Measurements from ENCODE around the gene CBLL1. TPM values are rescaled to one million over a fixed set of nuclear protein-coding genes. Genes with fewer than 3 reads are reported as not detected.

CBLL1 gene
- total RNA-seq, 1 experiment from 2014 or later = 29.8 TPM

DNA sequence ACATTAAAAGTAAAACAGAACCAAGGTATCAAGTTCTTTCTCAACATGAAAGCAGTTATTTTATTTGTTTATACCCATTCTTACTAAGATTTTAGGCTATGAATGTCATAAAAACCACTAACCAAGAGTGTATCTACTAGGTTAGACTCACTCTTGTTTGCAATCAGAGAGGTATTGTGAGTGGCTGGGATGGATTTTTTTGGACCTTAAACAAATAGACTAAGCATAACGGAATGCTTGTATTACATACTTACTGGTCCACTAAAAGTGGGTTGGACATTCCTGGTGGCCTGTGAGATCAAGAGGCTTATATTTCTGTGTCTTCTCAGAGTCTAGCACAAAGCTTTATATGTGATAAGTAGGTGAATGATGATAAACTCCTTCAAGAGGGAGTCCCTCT is 32.6 kb upstream of the CBLL1 start (continued):
- TF ChIP-seq TEAD1 (CRISPR knock-in tag; IDR thresholded peaks at IDR 0.05) (no peak), FOXJ3 (CRISPR knock-in tag; IDR thresholded peaks at IDR 0.05; ENCODE audit: borderline replicate concordance) (no peak), NR2C2 (CRISPR knock-in tag; IDR thresholded peaks at IDR 0.05) (no peak)
- TF ChIP-seq, protein P1, sequence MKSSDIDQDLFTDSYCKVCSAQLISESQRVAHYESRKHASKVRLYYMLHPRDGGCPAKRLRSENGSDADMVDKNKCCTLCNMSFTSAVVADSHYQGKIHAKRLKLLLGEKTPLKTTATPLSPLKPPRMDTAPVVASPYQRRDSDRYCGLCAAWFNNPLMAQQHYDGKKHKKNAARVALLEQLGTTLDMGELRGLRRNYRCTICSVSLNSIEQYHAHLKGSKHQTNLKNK (CRISPR knock-in tag; IDR thresholded peaks at IDR 0.05) = no peak
- TF ChIP-seq, protein P2, sequence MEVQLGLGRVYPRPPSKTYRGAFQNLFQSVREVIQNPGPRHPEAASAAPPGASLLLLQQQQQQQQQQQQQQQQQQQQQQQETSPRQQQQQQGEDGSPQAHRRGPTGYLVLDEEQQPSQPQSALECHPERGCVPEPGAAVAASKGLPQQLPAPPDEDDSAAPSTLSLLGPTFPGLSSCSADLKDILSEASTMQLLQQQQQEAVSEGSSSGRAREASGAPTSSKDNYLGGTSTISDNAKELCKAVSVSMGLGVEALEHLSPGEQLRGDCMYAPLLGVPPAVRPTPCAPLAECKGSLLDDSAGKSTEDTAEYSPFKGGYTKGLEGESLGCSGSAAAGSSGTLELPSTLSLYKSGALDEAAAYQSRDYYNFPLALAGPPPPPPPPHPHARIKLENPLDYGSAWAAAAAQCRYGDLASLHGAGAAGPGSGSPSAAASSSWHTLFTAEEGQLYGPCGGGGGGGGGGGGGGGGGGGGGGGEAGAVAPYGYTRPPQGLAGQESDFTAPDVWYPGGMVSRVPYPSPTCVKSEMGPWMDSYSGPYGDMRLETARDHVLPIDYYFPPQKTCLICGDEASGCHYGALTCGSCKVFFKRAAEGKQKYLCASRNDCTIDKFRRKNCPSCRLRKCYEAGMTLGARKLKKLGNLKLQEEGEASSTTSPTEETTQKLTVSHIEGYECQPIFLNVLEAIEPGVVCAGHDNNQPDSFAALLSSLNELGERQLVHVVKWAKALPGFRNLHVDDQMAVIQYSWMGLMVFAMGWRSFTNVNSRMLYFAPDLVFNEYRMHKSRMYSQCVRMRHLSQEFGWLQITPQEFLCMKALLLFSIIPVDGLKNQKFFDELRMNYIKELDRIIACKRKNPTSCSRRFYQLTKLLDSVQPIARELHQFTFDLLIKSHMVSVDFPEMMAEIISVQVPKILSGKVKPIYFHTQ (CRISPR knock-in tag; IDR thresholded peaks at IDR 0.05) = no peak

DNA sequence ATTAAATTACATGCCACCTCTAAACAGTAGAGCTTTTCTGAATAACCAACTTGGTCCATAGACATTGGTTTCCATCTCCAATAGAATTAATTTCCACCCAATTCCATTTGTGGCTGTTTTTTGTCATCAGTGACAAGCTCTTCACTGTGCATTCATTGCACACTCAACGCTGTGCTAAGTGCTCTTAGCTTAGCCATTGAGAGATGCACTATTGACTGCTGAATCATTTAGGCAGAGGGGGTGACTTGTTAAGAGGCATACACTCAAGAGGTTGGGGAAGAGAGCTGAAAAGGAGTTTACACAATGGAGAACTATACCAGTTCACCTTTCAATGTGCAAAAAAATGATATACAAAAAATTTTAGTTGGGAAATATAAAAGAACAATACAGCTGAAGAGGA is 31.9 kb upstream of the CBLL1 start:
- H3K4me3 Mint-ChIP-seq = no peak overlapping the region
- ATAC-seq (no peak), DNase-seq (ENCODE audit: low spot score) (no peak)
- TF ChIP-seq SOX15 (CRISPR knock-in tag; IDR thresholded peaks at IDR 0.05) (no peak), TP53 (CRISPR knock-in tag; IDR thresholded peaks at IDR 0.05) (no peak), PRRX2 (CRISPR knock-in tag; IDR thresholded peaks at IDR 0.05) (no peak), RORB (CRISPR knock-in tag; IDR thresholded peaks at IDR 0.05) (no peak), IRF2 (CRISPR knock-in tag; IDR thresholded peaks at IDR 0.05; ENCODE audit: borderline replicate concordance, low read depth) (no peak), ZBTB21 (CRISPR knock-in tag; IDR thresholded peaks at IDR 0.05; ENCODE audit: borderline replicate concordance) (no peak), CBFB (CRISPR knock-in tag; IDR thresholded peaks at IDR 0.05; ENCODE audit: low read depth) (no peak), EMX1 (CRISPR knock-in tag; IDR thresholded peaks at IDR 0.05) (no peak), ZNF138 (CRISPR knock-in tag; conservative IDR thresholded peaks at IDR 0.05) (no peak), GRHL2 (CRISPR knock-in tag; IDR thresholded peaks at IDR 0.05; ENCODE audit: insufficient replicate concordance, severe bottlenecking) (no peak), SP1 (CRISPR knock-in tag; conservative IDR thresholded peaks at IDR 0.05) (no peak), GABPB1 (CRISPR knock-in tag; IDR thresholded peaks at IDR 0.05) (no peak)
- TF ChIP-seq, protein P3, sequence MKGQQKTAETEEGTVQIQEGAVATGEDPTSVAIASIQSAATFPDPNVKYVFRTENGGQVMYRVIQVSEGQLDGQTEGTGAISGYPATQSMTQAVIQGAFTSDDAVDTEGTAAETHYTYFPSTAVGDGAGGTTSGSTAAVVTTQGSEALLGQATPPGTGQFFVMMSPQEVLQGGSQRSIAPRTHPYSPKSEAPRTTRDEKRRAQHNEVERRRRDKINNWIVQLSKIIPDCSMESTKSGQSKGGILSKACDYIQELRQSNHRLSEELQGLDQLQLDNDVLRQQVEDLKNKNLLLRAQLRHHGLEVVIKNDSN (CRISPR knock-in tag; IDR thresholded peaks at IDR 0.05) = no peak
- TF ChIP-seq, protein P4, sequence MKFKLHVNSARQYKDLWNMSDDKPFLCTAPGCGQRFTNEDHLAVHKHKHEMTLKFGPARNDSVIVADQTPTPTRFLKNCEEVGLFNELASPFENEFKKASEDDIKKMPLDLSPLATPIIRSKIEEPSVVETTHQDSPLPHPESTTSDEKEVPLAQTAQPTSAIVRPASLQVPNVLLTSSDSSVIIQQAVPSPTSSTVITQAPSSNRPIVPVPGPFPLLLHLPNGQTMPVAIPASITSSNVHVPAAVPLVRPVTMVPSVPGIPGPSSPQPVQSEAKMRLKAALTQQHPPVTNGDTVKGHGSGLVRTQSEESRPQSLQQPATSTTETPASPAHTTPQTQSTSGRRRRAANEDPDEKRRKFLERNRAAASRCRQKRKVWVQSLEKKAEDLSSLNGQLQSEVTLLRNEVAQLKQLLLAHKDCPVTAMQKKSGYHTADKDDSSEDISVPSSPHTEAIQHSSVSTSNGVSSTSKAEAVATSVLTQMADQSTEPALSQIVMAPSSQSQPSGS (CRISPR knock-in tag; IDR thresholded peaks at IDR 0.05; ENCODE audit: borderline replicate concordance, low read depth) = no peak
- TF ChIP-seq, protein P5, sequence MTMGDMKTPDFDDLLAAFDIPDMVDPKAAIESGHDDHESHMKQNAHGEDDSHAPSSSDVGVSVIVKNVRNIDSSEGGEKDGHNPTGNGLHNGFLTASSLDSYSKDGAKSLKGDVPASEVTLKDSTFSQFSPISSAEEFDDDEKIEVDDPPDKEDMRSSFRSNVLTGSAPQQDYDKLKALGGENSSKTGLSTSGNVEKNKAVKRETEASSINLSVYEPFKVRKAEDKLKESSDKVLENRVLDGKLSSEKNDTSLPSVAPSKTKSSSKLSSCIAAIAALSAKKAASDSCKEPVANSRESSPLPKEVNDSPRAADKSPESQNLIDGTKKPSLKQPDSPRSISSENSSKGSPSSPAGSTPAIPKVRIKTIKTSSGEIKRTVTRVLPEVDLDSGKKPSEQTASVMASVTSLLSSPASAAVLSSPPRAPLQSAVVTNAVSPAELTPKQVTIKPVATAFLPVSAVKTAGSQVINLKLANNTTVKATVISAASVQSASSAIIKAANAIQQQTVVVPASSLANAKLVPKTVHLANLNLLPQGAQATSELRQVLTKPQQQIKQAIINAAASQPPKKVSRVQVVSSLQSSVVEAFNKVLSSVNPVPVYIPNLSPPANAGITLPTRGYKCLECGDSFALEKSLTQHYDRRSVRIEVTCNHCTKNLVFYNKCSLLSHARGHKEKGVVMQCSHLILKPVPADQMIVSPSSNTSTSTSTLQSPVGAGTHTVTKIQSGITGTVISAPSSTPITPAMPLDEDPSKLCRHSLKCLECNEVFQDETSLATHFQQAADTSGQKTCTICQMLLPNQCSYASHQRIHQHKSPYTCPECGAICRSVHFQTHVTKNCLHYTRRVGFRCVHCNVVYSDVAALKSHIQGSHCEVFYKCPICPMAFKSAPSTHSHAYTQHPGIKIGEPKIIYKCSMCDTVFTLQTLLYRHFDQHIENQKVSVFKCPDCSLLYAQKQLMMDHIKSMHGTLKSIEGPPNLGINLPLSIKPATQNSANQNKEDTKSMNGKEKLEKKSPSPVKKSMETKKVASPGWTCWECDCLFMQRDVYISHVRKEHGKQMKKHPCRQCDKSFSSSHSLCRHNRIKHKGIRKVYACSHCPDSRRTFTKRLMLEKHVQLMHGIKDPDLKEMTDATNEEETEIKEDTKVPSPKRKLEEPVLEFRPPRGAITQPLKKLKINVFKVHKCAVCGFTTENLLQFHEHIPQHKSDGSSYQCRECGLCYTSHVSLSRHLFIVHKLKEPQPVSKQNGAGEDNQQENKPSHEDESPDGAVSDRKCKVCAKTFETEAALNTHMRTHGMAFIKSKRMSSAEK (CRISPR knock-in tag; IDR thresholded peaks at IDR 0.05; ENCODE audit: borderline replicate concordance) = no peak
- TF ChIP-seq, protein P6, sequence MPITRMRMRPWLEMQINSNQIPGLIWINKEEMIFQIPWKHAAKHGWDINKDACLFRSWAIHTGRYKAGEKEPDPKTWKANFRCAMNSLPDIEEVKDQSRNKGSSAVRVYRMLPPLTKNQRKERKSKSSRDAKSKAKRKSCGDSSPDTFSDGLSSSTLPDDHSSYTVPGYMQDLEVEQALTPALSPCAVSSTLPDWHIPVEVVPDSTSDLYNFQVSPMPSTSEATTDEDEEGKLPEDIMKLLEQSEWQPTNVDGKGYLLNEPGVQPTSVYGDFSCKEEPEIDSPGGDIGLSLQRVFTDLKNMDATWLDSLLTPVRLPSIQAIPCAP (CRISPR knock-in tag; IDR thresholded peaks at IDR 0.05) = no peak
- TF ChIP-seq, protein P7, sequence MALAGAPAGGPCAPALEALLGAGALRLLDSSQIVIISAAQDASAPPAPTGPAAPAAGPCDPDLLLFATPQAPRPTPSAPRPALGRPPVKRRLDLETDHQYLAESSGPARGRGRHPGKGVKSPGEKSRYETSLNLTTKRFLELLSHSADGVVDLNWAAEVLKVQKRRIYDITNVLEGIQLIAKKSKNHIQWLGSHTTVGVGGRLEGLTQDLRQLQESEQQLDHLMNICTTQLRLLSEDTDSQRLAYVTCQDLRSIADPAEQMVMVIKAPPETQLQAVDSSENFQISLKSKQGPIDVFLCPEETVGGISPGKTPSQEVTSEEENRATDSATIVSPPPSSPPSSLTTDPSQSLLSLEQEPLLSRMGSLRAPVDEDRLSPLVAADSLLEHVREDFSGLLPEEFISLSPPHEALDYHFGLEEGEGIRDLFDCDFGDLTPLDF (CRISPR knock-in tag; IDR thresholded peaks at IDR 0.05) = no peak
- TF ChIP-seq, protein P8, sequence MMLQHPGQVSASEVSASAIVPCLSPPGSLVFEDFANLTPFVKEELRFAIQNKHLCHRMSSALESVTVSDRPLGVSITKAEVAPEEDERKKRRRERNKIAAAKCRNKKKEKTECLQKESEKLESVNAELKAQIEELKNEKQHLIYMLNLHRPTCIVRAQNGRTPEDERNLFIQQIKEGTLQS (CRISPR knock-in tag; conservative IDR thresholded peaks at IDR 0.05) = no peak
- TF ChIP-seq, protein P1 (CRISPR knock-in tag; IDR thresholded peaks at IDR 0.05) = no peak
- TF ChIP-seq, protein P9, sequence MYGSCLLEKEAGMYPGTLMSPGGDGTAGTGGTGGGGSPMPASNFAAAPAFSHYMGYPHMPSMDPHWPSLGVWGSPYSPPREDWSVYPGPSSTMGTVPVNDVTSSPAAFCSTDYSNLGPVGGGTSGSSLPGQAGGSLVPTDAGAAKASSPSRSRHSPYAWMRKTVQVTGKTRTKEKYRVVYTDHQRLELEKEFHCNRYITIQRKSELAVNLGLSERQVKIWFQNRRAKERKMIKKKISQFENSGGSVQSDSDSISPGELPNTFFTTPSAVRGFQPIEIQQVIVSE (CRISPR knock-in tag; IDR thresholded peaks at IDR 0.05; ENCODE audit: borderline replicate concordance) = no peak
- H3K36me3 Mint-ChIP-seq = no peaks in the 10 kb centered on the region
- H3K4me1 Mint-ChIP-seq = no peaks in the 10 kb centered on the region
- no peaks in the 10 kb centered on the region for H3K9me3 Mint-ChIP-seq
- no peaks in the 10 kb centered on the region; the same call in 1 of the 2 replicates for H3K27me3 Mint-ChIP-seq (ENCODE audit: low read depth)
- no peak overlapping the region for H3K27ac Mint-ChIP-seq
- POLR2A ChIA-PET = no interaction called here
- CTCF ChIA-PET = no interaction called here

Measured in WTC11 (cell line).